CD4-positive, alpha-beta T cell treated with Interleukin-12 subunit alpha and Interleukin-12 subunit beta, for 1 hour (primary cell): ENCODE data around the gene GLRX5.

ENCODE experiments used
- DNase-seq: peaks from one replicate; pipeline ENCODE4 v3.0.0-alpha.2; 2020

Gene GLRX5

DNA sequence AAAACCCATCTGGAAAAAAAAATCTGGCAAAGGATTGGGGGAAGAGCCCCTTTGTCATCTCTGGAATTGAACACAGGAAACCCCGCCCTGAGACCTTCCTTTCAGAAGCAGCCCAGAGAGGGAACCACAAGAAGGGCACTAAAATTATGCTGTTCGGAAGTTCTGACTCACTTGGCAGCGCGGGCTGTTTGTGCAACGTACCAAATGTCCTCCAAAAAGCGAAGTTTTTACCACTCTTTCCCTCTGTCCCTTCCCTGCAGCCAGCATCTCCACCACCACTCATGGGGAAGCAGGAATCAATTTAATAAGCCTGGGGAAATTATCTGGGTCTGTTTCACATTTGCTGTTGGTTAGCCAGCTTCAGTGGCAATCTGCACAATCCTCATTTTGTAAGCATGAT is 15.2 kb upstream of the GLRX5 start:
- DNase-seq = peak; percentile 77

- no peak for DNase-seq
These were observed 14.5 kb upstream of the GLRX5 start for GRCh38 chr14:95520346-95520745.

GRCh38 chr14:95521001-95521400 is 13.8 kb upstream of the GLRX5 start:
- no peak for DNase-seq

GRCh38 chr14:95522116-95522515 is 12.7 kb upstream of the GLRX5 start:
- DNase-seq = no peak

DNA sequence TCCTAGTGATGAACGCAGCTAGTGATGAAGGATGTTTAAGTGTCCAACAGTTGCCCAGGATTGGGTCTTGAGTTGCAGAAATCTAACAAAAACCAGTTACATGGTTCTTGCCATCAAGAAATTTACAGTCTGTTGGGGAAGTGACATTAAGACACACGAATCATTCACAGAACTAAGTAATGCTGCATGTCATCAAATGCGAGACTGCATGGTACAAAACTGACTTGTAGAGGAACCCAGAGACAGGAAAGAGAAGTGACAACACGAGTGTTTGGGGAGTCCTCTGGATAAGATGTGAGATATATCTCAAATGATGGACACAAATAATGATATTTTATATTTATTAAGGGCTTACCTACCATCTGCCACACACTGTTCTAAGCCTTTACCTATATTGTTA is 12.3 kb upstream of the GLRX5 start:
- no peak for DNase-seq

- DNase-seq = peak; percentile 48
These were observed 11.6 kb upstream of the GLRX5 start for GRCh38 chr14:95523051-95523814.

DNA sequence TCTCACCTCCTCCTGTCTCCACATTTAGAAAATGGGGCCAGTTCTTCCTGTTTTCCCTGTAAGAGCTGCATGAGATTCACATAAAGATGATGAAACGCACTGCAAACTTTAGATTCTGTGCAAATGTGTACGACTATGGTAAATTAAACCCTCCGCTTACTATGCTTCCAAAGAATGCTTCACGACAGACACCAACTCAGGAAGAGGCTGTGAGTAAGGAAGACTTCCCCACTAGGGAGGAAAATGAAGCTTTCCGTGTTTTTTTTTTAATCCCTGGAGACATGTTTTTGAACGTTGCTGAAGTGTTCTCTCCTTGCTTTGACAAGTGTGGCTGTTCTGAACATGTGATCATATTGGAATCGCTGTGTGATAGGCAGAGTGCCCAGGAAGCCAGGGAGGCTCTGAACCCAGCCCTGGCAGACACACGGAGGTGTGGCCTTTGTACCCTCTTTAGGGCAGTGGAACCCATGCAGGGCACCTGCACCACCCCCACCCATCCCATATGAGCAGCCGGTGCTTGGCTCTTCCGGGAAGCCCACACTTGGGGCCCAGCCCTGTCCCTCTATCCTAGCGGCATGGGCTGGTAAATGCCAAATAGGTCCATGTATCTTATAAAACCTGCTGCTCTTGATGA is 10.9 kb upstream of the GLRX5 start:
- peak; percentile 58 for DNase-seq

GRCh38 chr14:95524706-95525512 is 9.9 kb upstream of the GLRX5 start:
- DNase-seq = no peak

GRCh38 chr14:95525999-95526398 is 8.9 kb upstream of the GLRX5 start:
- DNase-seq = no peak

GRCh38 chr14:95526483-95527386 is 8.1 kb upstream of the GLRX5 start:
- no peak for DNase-seq

- DNase-seq = peak; percentile 66
These were observed 7.4 kb upstream of the GLRX5 start for GRCh38 chr14:95527387-95528002.

- no peak for DNase-seq
These were observed 5.6 kb upstream of the GLRX5 start for GRCh38 chr14:95529216-95529615.

DNA sequence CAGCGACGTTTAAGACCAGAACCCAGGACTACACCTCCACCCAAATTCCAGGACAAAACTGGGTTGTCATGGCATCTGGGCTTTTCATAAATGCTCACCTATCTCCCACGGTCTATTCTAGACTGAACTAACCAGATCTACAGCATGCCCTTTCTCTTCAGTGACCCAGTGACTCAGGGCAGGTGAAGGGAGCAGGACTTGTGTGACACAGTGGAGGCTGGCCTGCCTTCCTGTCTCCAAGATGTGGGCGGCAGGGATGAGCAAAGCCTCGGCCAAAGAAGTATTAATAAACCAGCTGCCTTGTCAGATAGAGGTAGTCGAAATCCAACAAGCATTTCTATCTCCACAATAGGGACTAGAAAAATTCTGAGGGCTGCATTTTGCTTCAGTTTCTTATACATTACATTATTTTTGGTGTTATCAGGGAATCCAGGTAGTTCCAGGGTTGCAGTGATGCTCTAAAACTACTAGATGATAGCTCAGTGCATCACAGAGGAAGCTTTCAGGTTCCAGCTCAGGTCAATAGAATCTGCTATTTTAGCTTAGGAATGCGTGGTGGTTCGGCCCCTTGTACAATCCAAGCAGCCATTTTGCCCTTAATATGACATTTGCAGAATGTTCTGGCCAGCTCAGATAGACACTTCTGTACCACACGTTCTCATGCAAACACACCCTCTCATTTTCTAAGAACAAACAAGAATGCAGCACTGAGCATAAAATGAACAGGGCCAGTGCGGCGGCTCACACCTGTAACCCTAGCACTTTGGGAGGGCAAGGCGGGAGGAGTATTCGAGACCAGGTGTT is 4.2 kb upstream of the GLRX5 start:
- DNase-seq = no peak

DNA sequence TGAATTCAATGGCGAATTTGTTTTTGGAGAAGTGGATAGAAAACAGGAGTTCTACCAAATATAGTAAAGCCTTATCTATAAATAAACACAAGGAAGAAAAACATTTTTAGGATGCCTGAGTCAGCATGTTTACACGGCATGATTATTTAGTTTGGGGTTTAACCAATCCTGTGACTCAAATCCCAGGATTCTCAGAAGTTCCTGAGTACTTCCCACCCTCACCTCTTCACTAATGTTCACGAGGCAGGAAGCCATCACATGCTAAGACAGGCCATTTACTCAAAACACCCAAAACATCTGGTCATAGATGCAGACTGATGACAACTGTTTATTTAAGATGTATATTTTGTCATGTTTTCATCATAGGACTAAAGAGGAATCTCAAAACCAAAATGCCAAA is 3.4 kb upstream of the GLRX5 start:
- no peak for DNase-seq

DNA sequence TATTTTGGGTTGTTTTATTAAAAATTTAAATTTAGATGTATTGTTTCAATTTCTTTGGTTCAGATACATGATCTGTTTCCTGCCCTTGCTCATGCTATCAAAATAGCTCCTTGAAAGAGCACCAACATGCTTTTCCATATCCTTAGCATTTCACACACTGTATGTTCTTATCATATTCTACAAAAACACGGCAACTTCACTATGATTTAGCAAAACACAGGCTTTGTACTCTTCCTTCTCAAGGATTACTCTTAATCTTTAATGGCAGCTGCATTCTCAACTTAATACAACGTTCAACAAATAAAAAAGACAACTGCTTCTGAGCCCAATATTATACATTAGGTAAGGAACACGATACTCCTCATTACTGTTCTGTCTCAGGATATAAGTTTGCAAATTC is 2.9 kb upstream of the GLRX5 start:
- no peak for DNase-seq

- DNase-seq = no peak
These were observed 1.4 kb upstream of the GLRX5 start for GRCh38 chr14:95533391-95533821.

DNA sequence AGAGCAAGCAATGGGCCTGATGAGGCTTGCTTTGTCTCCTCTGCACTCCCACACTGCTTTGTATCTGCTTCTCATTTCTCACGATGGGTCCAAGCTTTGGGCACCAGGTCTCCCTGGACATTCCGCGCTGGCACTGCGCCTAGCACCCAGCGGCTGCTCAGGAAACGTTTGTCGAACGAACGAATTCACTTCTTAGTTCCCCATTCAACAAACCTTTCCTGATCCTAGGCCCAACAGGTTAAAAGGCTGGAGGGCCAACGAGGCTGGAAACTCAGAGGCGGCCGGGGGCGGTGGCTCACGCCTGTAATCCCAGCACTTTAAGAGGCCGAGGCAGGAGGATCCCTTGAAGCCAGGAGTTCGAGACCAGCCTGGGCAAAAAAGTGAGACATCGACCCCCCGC is 1.0 kb upstream of the GLRX5 start:
- DNase-seq = no peak

DNA sequence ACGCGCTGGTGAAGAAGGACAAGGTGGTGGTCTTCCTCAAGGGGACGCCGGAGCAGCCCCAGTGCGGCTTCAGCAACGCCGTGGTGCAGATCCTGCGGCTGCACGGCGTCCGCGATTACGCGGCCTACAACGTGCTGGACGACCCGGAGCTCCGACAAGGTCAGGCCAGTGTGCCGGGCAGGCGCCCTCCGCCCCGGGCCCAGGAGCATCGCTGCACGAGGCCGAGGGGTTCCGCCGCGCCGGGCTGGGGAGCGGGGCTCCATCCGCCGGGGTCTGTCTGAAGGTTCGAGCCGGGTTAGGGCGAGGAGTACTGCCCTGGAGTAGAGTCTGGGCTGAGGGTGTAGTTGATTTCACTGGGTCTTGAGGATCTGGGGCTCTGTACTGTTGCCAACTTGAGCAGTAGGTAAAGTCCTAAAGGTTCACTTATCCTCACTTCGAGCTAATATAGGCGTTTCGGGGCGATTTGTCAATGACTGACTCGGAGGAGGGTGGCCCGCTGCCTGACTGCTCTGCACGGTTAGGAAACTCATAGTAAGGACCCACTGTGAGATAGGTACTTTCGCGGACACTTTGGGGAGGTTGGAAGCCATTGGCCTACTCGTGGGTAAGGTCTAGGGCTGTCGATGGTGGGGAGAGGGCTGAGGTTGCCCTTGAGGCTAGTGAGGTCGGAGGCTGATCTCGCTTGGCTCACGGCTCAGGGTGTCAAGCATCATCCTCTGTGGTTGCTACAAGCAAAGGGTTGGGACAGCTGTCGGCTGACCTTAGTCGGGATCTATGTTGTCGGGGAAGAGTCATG is 574 bp downstream of the GLRX5 start:
- no peak for DNase-seq

DNA sequence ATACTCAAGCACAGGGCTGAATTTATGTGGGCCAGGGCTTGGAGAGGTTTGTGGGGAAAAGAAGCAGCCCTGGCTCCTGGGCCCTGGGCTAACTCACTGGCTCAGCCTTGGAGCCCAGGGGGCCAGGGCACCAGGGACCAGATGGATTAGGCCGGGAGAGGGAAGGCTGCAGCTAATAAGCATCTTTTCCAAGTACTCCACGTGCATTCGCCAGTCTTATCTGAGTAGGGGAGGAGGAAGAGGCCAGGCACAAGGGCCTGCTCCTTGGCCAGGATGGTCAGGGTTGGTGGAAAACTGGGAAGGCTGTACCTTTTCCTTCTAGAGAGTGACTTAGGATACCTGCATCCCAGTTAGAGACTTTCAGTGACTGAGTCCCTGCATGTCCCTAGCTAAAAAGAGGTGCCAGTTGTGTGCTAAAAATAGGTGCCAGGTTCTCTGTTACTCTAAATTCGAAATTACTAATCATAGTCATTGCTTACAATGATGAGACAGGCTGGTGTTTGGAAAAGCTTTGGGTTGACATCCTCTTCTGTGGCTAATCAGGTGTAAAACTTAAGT is 1.3 kb downstream of the GLRX5 start:
- no peak for DNase-seq

GRCh38 chr14:95536671-95537070 is 1.8 kb downstream of the GLRX5 start:
- DNase-seq = no peak
